Measurements from ENCODE around the gene FREM3. TPM values are rescaled to one million over a fixed set of nuclear protein-coding genes. Genes with fewer than 3 reads are reported as not detected.
A peak's percentile ranks its signal among the peaks of the same experiment; 100 is the strongest.

Gene FREM3
- total and polyA plus RNA-seq, 4 donors: under 0.01 to 2.3 (median 0.12) TPM; not detected in 1

DNA sequence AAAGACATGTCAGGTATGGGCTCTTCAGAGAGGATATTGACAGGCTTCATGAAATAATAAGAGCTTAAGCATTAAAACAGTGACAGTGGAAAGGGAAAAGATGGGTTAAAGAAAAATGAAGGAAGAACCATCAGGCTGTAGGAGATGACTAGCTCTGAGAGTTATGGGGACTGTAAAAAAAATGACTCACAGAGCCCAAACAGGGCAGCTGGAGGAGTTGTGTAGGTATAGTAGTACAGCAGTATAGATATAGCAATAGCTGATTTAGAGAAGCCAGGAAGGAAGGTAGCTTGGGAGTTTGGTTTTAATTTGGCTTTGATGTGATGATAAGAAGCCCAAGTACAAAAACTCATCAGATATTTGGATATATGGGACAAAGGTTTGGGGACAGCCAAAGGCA is 66.6 kb downstream of the FREM3 start:
- no peak overlapping the region for H3K9ac ChIP-seq (ENCODE audit: insufficient read depth in 1 of 2, low read length in 2 of 2)
- ATAC-seq (ENCODE audit: insufficient read depth, low FRiP score): no peak
- no peaks in the 10 kb centered on the region for H3K36me3 ChIP-seq (ENCODE audit: control insufficient read depth in 4 of 4, insufficient read depth in 4 of 4, low read length in 4 of 4)
- H3K27ac ChIP-seq (ENCODE audit: low read depth in 1 of 2, low read length in 1 of 2): no peak overlapping the region
- TF ChIP-seq, protein P1, sequence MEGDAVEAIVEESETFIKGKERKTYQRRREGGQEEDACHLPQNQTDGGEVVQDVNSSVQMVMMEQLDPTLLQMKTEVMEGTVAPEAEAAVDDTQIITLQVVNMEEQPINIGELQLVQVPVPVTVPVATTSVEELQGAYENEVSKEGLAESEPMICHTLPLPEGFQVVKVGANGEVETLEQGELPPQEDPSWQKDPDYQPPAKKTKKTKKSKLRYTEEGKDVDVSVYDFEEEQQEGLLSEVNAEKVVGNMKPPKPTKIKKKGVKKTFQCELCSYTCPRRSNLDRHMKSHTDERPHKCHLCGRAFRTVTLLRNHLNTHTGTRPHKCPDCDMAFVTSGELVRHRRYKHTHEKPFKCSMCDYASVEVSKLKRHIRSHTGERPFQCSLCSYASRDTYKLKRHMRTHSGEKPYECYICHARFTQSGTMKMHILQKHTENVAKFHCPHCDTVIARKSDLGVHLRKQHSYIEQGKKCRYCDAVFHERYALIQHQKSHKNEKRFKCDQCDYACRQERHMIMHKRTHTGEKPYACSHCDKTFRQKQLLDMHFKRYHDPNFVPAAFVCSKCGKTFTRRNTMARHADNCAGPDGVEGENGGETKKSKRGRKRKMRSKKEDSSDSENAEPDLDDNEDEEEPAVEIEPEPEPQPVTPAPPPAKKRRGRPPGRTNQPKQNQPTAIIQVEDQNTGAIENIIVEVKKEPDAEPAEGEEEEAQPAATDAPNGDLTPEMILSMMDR (IDR thresholded peaks at IDR 0.05; ENCODE audit: control extremely low read depth, extremely low read depth): no peak
- H3K9me3 ChIP-seq (ENCODE audit: control insufficient read depth in 4 of 4, insufficient read depth in 3 of 4, low read length in 3 of 4): no peaks in the 10 kb centered on the region
- no peak for DNase-seq
- no peak overlapping the region for H3K4me3 ChIP-seq
- H3K27me3 ChIP-seq (ENCODE audit: control insufficient read depth in 3 of 3, insufficient read depth in 3 of 3, low read length in 2 of 3): no peaks in the 10 kb centered on the region
- H3K4me1 ChIP-seq (ENCODE audit: control insufficient read depth in 5 of 5, insufficient read depth in 5 of 5, low read length in 5 of 5): peaks cover 0 to 4% (median 0%) of the 10 kb centered on the region in 5 donors

DNA sequence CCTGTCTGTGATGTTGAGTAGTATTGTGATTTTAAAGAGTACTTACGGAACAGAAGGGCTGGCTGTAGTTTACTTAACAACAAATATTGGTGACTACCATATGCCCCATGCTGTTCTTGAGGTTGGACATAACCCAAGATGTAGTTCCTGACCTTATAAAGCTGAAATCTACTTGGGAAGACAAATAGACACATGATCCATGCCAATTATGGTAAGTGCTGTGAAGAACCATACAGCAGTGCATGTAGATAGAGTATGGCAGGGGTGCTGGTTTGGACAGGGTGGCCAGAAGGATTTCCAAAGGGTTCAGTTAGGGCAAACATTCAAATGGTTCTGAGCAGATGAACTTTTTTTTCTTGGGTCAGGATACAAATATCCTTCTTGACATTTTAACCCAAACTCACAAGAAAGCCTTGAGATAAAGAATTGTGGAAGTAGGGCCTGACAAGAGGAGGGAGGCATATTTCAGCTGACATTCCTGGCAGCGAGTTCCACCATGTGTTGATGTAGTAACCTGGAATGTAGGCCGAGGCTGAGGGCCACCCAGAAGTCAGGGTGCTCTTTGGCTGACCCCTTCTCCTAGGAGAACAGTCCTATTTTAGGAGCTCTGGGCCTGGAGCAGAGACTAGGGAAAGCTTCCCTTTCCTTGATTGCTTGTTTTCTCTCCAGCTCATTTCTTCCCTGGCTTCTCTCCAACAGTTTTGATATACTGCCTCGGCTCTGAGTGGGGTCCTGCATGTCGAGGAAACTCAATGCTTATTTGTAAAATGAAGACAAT is 74.2 kb downstream of the FREM3 start:
- H3K4me1 ChIP-seq (ENCODE audit: control insufficient read depth in 5 of 5, insufficient read depth in 5 of 5, low read length in 5 of 5): peaks cover 0 to 22% (median 10%) of the 10 kb centered on the region in 5 donors
- H3K9me3 ChIP-seq (ENCODE audit: control insufficient read depth in 4 of 4, insufficient read depth in 3 of 4, low read length in 3 of 4): no peaks in the 10 kb centered on the region
- ATAC-seq (ENCODE audit: insufficient read depth, low FRiP score): peak; percentile 59
- no peak overlapping the region for H3K27ac ChIP-seq (ENCODE audit: low read depth in 1 of 2, low read length in 1 of 2)
- H3K27me3 ChIP-seq (ENCODE audit: control insufficient read depth in 3 of 3, insufficient read depth in 3 of 3, low read length in 2 of 3): no peaks in the 10 kb centered on the region
- H3K9ac ChIP-seq (ENCODE audit: insufficient read depth in 1 of 2, low read length in 2 of 2): no peak overlapping the region
- TF ChIP-seq, protein P1 (IDR thresholded peaks at IDR 0.05; ENCODE audit: control extremely low read depth, extremely low read depth): no peak
- H3K4me3 ChIP-seq: no peak overlapping the region
- DNase-seq: peak; percentile 97 to 100 (median 99)
- no peaks in the 10 kb centered on the region for H3K36me3 ChIP-seq (ENCODE audit: control insufficient read depth in 4 of 4, insufficient read depth in 4 of 4, low read length in 4 of 4)
- 39 to 55% methylated on average over 5 of the region's 5 CpGs for WGBS, 2 donors

DNA sequence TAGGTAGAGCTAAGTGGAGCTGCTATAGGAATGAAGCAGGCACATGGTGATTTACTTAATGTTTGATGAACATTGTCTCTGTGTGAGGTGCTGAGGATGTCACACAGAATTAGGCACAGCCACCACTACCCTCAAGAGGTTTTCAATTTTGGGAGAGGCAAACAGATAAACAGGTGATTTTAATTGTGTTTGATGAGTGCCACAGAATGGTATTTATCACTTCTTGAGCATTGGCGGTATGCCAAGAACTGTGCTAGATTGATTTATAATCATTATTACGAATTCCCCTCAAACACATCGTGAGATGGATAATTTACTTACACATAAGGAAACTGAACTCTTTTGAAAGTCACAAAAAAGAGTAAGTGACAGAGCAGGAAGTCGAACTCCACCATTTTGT is 74.8 kb downstream of the FREM3 start:
- no peaks in the 10 kb centered on the region for H3K9me3 ChIP-seq (ENCODE audit: control insufficient read depth in 4 of 4, insufficient read depth in 3 of 4, low read length in 3 of 4)
- ATAC-seq (ENCODE audit: insufficient read depth, low FRiP score) (no peak), DNase-seq (no peak)
- no peak overlapping the region for H3K9ac ChIP-seq (ENCODE audit: insufficient read depth in 1 of 2, low read length in 2 of 2)
- no peak overlapping the region for H3K27ac ChIP-seq (ENCODE audit: low read depth in 1 of 2, low read length in 1 of 2)
- TF ChIP-seq, protein P1 (IDR thresholded peaks at IDR 0.05; ENCODE audit: control extremely low read depth, extremely low read depth): no peak
- H3K4me3 ChIP-seq: no peak overlapping the region
- H3K36me3 ChIP-seq (ENCODE audit: control insufficient read depth in 4 of 4, insufficient read depth in 4 of 4, low read length in 4 of 4): no peaks in the 10 kb centered on the region
- peaks cover 0 to 22% (median 10%) of the 10 kb centered on the region in 5 donors for H3K4me1 ChIP-seq (ENCODE audit: control insufficient read depth in 5 of 5, insufficient read depth in 5 of 5, low read length in 5 of 5)
- H3K27me3 ChIP-seq (ENCODE audit: control insufficient read depth in 3 of 3, insufficient read depth in 3 of 3, low read length in 2 of 3): no peaks in the 10 kb centered on the region
- WGBS, 2 donors: 76 to 77% methylated on average over 4 of the region's 4 CpGs
